ENCODE measurements around the gene CTNNBIP1.
A peak's percentile ranks its signal among the peaks of the same experiment; 100 is the strongest.

The CTNNBIP1 gene

GRCh38 chr1:9874412-9874811 is 35.7 kb downstream of the CTNNBIP1 start:
- Mint-ChIP-seq H3K27me3 (no peaks in the 10 kb centered on the region), H3K9me3 (no peaks in the 10 kb centered on the region), H3K4me3 (no peak overlapping the region), H3K27ac (peak overlapping the region in 1 of 2 donors; percentile 67), H3K4me1 (peaks cover 10% of the 10 kb centered on the region)
- DNase-seq = no peak
- peak; percentile 16 for ATAC-seq

DNA sequence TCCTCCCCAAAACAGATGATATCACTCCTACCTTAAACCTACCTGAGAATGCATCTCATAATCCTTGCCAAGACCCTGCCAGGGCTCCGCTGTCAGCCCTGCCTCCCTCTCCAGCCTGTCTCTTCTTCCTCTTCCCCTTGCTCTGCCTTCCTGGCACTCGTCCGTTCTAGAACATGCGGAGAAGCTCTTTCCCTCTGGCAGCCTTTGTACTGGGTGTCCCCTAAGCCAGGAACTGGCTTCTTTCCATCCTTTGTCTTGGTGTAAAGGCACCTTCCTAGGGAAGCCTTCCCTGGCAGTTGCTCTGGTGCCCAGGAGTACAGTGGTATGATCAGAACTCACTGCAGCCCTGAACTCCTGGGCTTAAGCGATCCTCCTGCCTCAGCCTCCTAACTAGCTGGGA is 36.1 kb downstream of the CTNNBIP1 start:
- no peak for DNase-seq
- Mint-ChIP-seq H3K4me3 (no peak overlapping the region), H3K9me3 (no peaks in the 10 kb centered on the region), H3K27ac (no peak overlapping the region), H3K4me1 (peaks cover 10% of the 10 kb centered on the region), H3K27me3 (no peaks in the 10 kb centered on the region)
- no peak for ATAC-seq

- Mint-ChIP-seq H3K4me3 (no peak overlapping the region), H3K4me1 (peaks cover 10% of the 10 kb centered on the region), H3K27ac (no peak overlapping the region), H3K9me3 (no peaks in the 10 kb centered on the region), H3K27me3 (no peaks in the 10 kb centered on the region)
- ATAC-seq = no peak
- no peak for DNase-seq
Measured at GRCh38 chr1:9873385-9873784, 36.7 kb downstream of the CTNNBIP1 start.

DNA sequence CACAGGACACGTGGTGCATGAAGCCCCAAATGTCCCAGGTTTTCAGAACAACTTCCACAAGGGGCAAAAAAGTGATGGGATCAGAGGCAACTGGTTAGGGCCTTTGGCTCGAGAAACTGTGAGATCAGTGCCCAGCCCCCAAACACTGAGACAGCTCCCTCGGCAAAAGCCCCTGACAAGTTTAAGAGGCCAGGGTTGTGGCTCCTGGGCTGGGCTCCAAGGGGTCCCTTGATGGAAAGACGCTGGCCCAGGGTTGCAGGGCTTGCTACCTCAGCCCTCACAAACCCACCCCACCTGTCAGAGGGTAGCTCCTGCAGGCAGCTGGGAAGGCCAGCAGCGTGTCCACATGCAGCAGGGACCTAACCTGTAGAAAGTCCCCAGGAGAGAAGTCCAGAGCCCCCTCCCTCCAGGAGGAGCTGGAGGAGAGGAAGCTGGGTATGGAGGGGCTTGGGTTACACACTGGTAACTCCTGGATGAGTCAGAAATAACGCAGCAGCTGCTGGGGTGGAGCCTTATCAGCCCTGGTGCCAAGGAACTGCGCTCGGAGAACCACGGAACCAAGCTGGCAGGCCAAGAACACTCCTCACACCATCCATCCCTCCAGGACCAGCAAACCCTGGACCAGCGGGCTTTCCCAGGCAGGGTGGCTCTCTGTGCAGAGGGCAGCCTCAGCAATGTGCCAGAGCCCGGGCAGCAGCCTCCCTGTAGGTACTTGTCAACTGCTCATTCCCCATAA is 37.5 kb downstream of the CTNNBIP1 start:
- DNase-seq = no peak
- H3K27me3 Mint-ChIP-seq = no peaks in the 10 kb centered on the region
- H3K4me3 Mint-ChIP-seq = no peak overlapping the region

GRCh38 chr1:9871707-9872425 is 38.2 kb downstream of the CTNNBIP1 start:
- ATAC-seq = no peak
- Mint-ChIP-seq H3K27me3 (no peaks in the 10 kb centered on the region), H3K4me3 (no peak overlapping the region), H3K9me3 (no peaks in the 10 kb centered on the region), H3K4me1 (peaks cover 20% of the 10 kb centered on the region), H3K27ac (peak overlapping the region in 1 of 2 donors; percentile 12)
- DNase-seq = no peak

More for the DNA sequence above, 37.5 kb downstream of the CTNNBIP1 start:
- Mint-ChIP-seq H3K9me3 (no peaks in the 10 kb centered on the region), H3K4me1 (peaks cover 12% of the 10 kb centered on the region), H3K27ac (peak overlapping the region in 1 of 2 donors; percentile 12)
- no peak for ATAC-seq

- H3K9me3 Mint-ChIP-seq = no peaks in the 10 kb centered on the region
Measured at GRCh38 chr1:9871021-9871420, 39.0 kb downstream of the CTNNBIP1 start.

GRCh38 chr1:9870572-9870971 is 39.5 kb downstream of the CTNNBIP1 start:
- H3K4me1 Mint-ChIP-seq = peaks cover 23% of the 10 kb centered on the region
- no peak overlapping the region for H3K27ac Mint-ChIP-seq
- no peak overlapping the region for H3K4me3 Mint-ChIP-seq
- no peaks in the 10 kb centered on the region for H3K9me3 Mint-ChIP-seq
- H3K27me3 Mint-ChIP-seq = no peaks in the 10 kb centered on the region
- ATAC-seq (no peak), DNase-seq (no peak)

More at GRCh38 chr1:9871021-9871420, 39.0 kb downstream of the CTNNBIP1 start:
- Mint-ChIP-seq H3K4me3 (no peak overlapping the region), H3K27me3 (no peaks in the 10 kb centered on the region), H3K27ac (no peak overlapping the region), H3K4me1 (peaks cover 23% of the 10 kb centered on the region)
- no peak for ATAC-seq
- DNase-seq = no peak

- Mint-ChIP-seq H3K27ac (peak overlapping the region in 1 of 2 donors; percentile 52), H3K4me1 (peaks cover 17% of the 10 kb centered on the region), H3K9me3 (no peaks in the 10 kb centered on the region), H3K4me3 (no peak overlapping the region), H3K27me3 (no peaks in the 10 kb centered on the region)
- DNase-seq (no peak), ATAC-seq (no peak)
Measured at GRCh38 chr1:9869831-9870251, 40.2 kb downstream of the CTNNBIP1 start.

GRCh38 chr1:9868244-9868590 is 41.9 kb downstream of the CTNNBIP1 start:
- no peak for ATAC-seq
- Mint-ChIP-seq H3K27ac (no peak overlapping the region), H3K4me3 (no peak overlapping the region), H3K9me3 (no peaks in the 10 kb centered on the region), H3K27me3 (no peaks in the 10 kb centered on the region), H3K4me1 (peaks cover 13% of the 10 kb centered on the region)
- DNase-seq = no peak

GRCh38 chr1:9867408-9868243 is 42.4 kb downstream of the CTNNBIP1 start:
- Mint-ChIP-seq H3K27ac (no peak overlapping the region), H3K4me1 (peaks cover 13% of the 10 kb centered on the region), H3K9me3 (no peaks in the 10 kb centered on the region), H3K4me3 (no peak overlapping the region), H3K27me3 (no peaks in the 10 kb centered on the region)
- ATAC-seq (peak; percentile 95), DNase-seq (peak; percentile 83 to 84)

GRCh38 chr1:9866836-9867235 is 43.2 kb downstream of the CTNNBIP1 start:
- H3K4me3 Mint-ChIP-seq = no peak overlapping the region
- H3K4me1 Mint-ChIP-seq = peaks cover 13% of the 10 kb centered on the region
- DNase-seq (no peak), ATAC-seq (no peak)
- no peaks in the 10 kb centered on the region for H3K27me3 Mint-ChIP-seq
- H3K27ac Mint-ChIP-seq = peak overlapping the region in 1 of 2 donors; percentile 77
- no peaks in the 10 kb centered on the region for H3K9me3 Mint-ChIP-seq

GRCh38 chr1:9865724-9866123 is 44.3 kb downstream of the CTNNBIP1 start:
- Mint-ChIP-seq H3K4me3 (no peak overlapping the region), H3K9me3 (no peaks in the 10 kb centered on the region), H3K4me1 (peaks cover 13% of the 10 kb centered on the region), H3K27me3 (no peaks in the 10 kb centered on the region), H3K27ac (no peak overlapping the region)
- ATAC-seq (no peak), DNase-seq (no peak)

- no peak overlapping the region for H3K4me3 Mint-ChIP-seq
- H3K9me3 Mint-ChIP-seq = no peaks in the 10 kb centered on the region
- H3K4me1 Mint-ChIP-seq = peaks cover 23% of the 10 kb centered on the region
- H3K27me3 Mint-ChIP-seq = no peaks in the 10 kb centered on the region
- no peak overlapping the region for H3K27ac Mint-ChIP-seq
- ATAC-seq = no peak
- no peak for DNase-seq
Measured at GRCh38 chr1:9863371-9863770, 46.7 kb downstream of the CTNNBIP1 start.

DNA sequence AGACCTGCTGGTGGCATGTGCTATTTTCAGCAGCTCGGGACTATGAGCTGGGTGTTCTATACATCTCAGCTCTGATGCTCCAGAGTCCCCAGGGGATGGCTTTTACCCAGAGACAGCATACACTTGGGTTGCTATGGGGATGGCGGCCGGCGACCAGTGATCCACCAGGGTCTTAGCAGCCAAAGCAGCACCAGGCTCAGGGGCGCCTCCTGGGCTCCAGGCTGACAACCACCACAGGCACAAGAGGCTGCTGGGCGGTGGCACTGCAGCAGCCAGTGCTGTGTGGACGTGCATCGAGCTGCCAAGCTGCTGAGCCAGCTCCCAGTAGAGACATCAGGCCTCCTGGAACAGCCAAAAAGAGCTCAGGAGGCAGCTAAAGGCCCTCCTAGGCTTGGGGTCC is 48.7 kb downstream of the CTNNBIP1 start:
- H3K4me3 Mint-ChIP-seq = no peak overlapping the region
- H3K9me3 Mint-ChIP-seq = no peaks in the 10 kb centered on the region
- no peaks in the 10 kb centered on the region for H3K27me3 Mint-ChIP-seq
- peak overlapping the region in 1 of 2 donors; percentile 27 for H3K27ac Mint-ChIP-seq
- peaks cover 10% of the 10 kb centered on the region for H3K4me1 Mint-ChIP-seq
- DNase-seq (no peak), ATAC-seq (no peak)

- no peak for DNase-seq
- ATAC-seq = no peak
- H3K4me1 Mint-ChIP-seq = peaks cover 10% of the 10 kb centered on the region
- no peak overlapping the region for H3K27ac Mint-ChIP-seq
- no peaks in the 10 kb centered on the region for H3K9me3 Mint-ChIP-seq
- H3K27me3 Mint-ChIP-seq = no peaks in the 10 kb centered on the region
- no peak overlapping the region for H3K4me3 Mint-ChIP-seq
Measured at GRCh38 chr1:9860887-9861286, 49.2 kb downstream of the CTNNBIP1 start.

Data from stimulated activated naive CD8-positive, alpha-beta T cell treated with anti-CD3 and anti-CD28 coated beads, Interleukin-15, amount 100 ng/mL, for 72 hours (primary cell).